Kidney (tissue), 14 donors: ENCODE measurements around the gene RHBDL1. TPM values are rescaled to one million over a fixed set of nuclear protein-coding genes. Genes with fewer than 3 reads are reported as not detected.

Source experiments
- DNase-seq, 5 donors: peaks; one replicate each; pipeline ENCODE4 v3.0.0-alpha.2; 2013 to 2020
- FAIRE-seq: peaks from 2 replicates; lab custom pipeline; 2012; peaks lifted over from hg19 to GRCh38; lab: Jason Lieb, UNC
- H3K27ac ChIP-seq, 2 donors: one replicate each; pipeline ENCODE4 v1.7.0; 2013; ENCODE audit warnings: low read depth in 2 of 2, low read length in 2 of 2, inconsistent platforms in 1 of 2
- H3K27me3 ChIP-seq: one replicate; pipeline ENCODE4 v1.7.1; 2013; ENCODE audit warnings: low read length, inconsistent platforms; ENCODE audit not compliant: control insufficient read depth, insufficient read depth
- H3K36me3 ChIP-seq, 3 donors: one replicate each; pipeline versions ENCODE4 v1.7.0 to v1.7.1; 2013; ENCODE audit warnings: low read length in 3 of 3, control low read depth in 1 of 3, inconsistent platforms in 1 of 3; ENCODE audit not compliant: insufficient read depth in 3 of 3, control insufficient read depth in 2 of 3
- H3K4me1 ChIP-seq, 3 donors: one replicate each; pipeline versions ENCODE4 v1.7.0 to v1.7.1; 2013; ENCODE audit warnings: low read length in 3 of 3, inconsistent platforms in 1 of 3, low read depth in 1 of 3; ENCODE audit not compliant: control insufficient read depth in 2 of 3, insufficient read depth in 2 of 3
- H3K4me3 ChIP-seq, 3 donors: one replicate each; pipeline versions ENCODE4 v1.7.0 to v1.8.1; 2013; ENCODE audit warnings: low read length in 3 of 3, control low read depth in 1 of 3, inconsistent platforms in 1 of 3
- H3K9ac ChIP-seq, 3 donors: one replicate each; pipeline versions ENCODE4 v1.7.0 to v1.7.1; 2013; ENCODE audit warnings: low read length in 3 of 3, control low read depth in 1 of 3, inconsistent platforms in 1 of 3
- H3K9me3 ChIP-seq, 3 donors: one replicate each; pipeline versions ENCODE4 v1.7.0 to v1.7.1; 2013; ENCODE audit warnings: low read length in 3 of 3, control low read depth in 1 of 3, inconsistent platforms in 1 of 3; ENCODE audit not compliant: control insufficient read depth in 2 of 3, insufficient read depth in 1 of 3
- CTCF ChIP-seq: IDR thresholded peaks from 3 replicates; pipeline ENCODE4 v1.5.1; 2012; ENCODE audit warnings: mild to moderate bottlenecking, moderate library complexity, borderline replicate concordance; ENCODE audit not compliant: insufficient read depth; ENCODE audit errors: extremely low read depth
- intact Hi-C: fragments of 100-400 bp; cut with DNase I; formaldehyde crosslinking; loops from one replicate; pipeline ENCODE4 v1.11.1; 2022
- polyA plus RNA-seq: library from polyadenylated mRNA; stranded (reverse); fragments of 350-450 nt; fragmentation: Illumina TruSeq; extraction: RNeasy Lipid Tissue Mini Kit (QIAGEN cat#74804); gene quantifications from one replicate; pipeline ENCODE4 v1.2.3, GENCODE V29; 2014; ENCODE audit warnings: low read depth, low replicate concordance; ENCODE audit not compliant: insufficient read depth
- total RNA-seq: library from RNA; stranded (reverse); fragmentation: NEBNext Ultra II Directional; extraction: Animal tissue kit (Norgen Biotek cat#: 25700); gene quantifications from one replicate; pipeline ENCODE4 v1.2.1, GENCODE V29; 2021
- donor health status: control.
- donor health status: control.
- donor health status: control.
- donor health status: control.
- donor health status: control.
- donor health status: DM: yes; HTN: yes; CAD: no.
- donor health status: Normal renal cell carcinoma (clear cell type).

Gene RHBDL1
- total and polyA plus RNA-seq, 2 donors from 2014 or later, result 0.88 to 9.7 TPM

GRCh38 chr16:725041-725376 lies 49.5 kb downstream of the RHBDL1 start:
- Histone ChIP-seq H3K4me1 (peaks cover 0 to 23% (median 2%) of the 10 kb centered on the region in 3 donors), H3K4me3 (no peak overlapping the region), H3K9ac (no peak overlapping the region), H3K36me3 (no peaks in the 10 kb centered on the region), H3K9me3 (no peaks in the 10 kb centered on the region), H3K27ac (no peak overlapping the region), H3K27me3 (no peaks in the 10 kb centered on the region)
- FAIRE-seq (no peak), DNase-seq (no peak)
- TF ChIP-seq CTCF, result no peak
- intact Hi-C loops, result no loop called here

GRCh38 chr16:725463-726187 lies 50.2 kb downstream of the RHBDL1 start:
- intact Hi-C loops, result no loop called here
- TF ChIP-seq CTCF, result no peak
- no peaks in the 10 kb centered on the region for H3K27me3 ChIP-seq
- no peak for DNase-seq
- H3K36me3 ChIP-seq, result no peaks in the 10 kb centered on the region
- H3K9me3 ChIP-seq, result no peaks in the 10 kb centered on the region
- FAIRE-seq, result no peak
- no peak overlapping the region for H3K4me3 ChIP-seq
- H3K27ac ChIP-seq, result no peak overlapping the region
- H3K4me1 ChIP-seq, result peaks cover 0 to 17% (median 0%) of the 10 kb centered on the region in 3 donors
- no peak overlapping the region for H3K9ac ChIP-seq

- DNase-seq (no peak), FAIRE-seq (no peak)
- no peak overlapping the region for H3K9ac ChIP-seq
- H3K4me3 ChIP-seq, result no peak overlapping the region
- intact Hi-C loops, result no loop called here
- H3K27me3 ChIP-seq, result no peaks in the 10 kb centered on the region
- no peak overlapping the region for H3K27ac ChIP-seq
- TF ChIP-seq CTCF, result no peak
- peaks cover 0 to 16% (median 0%) of the 10 kb centered on the region in 3 donors for H3K4me1 ChIP-seq
- H3K9me3 ChIP-seq, result no peaks in the 10 kb centered on the region
- H3K36me3 ChIP-seq, result no peaks in the 10 kb centered on the region
Observed at GRCh38 chr16:726188-726437, 50.6 kb downstream of the RHBDL1 start.
